Hepatocyte (in vitro differentiated cells): ENCODE results near the gene EIF3A. TPM values are rescaled to one million over a fixed set of nuclear protein-coding genes. Genes with fewer than 3 reads are reported as not detected.

Experiments used
- DNase-seq: peaks from one replicate; pipeline ENCODE4 v3.0.0-alpha.2; 2016; ENCODE audit warnings: low spot score
- H2AFZ ChIP-seq: fragments of 200-600 bp; sonication (generic); 2 replicates; pipeline ENCODE4 v1.6.0; 2016; ENCODE audit warnings: antibody characterized with exemption, mild to moderate bottlenecking
- H3K27ac ChIP-seq: fragments of 200-600 bp; sonication (generic); 2 replicates; pipeline ENCODE4 v1.5.1; 2016; ENCODE audit warnings: mild to moderate bottlenecking
- H3K27me3 ChIP-seq: fragments of 200-600 bp; sonication (generic); 2 replicates; pipeline ENCODE4 v1.6.1; 2016
- H3K36me3 ChIP-seq: fragments of 200-600 bp; sonication (generic); replicated peaks from 2 replicates; pipeline ENCODE4 v1.5.1; 2016; ENCODE audit warnings: low read depth; ENCODE audit not compliant: insufficient read depth
- H3K4me1 ChIP-seq: fragments of 200-600 bp; sonication (generic); 2 replicates; pipeline ENCODE4 v1.5.1; 2016; ENCODE audit warnings: mild to moderate bottlenecking, moderate library complexity; ENCODE audit not compliant: insufficient read depth
- H3K4me2 ChIP-seq: fragments of 200-600 bp; sonication (generic); 2 replicates; pipeline ENCODE4 v1.6.0; 2016
- H3K4me3 ChIP-seq: fragments of 200-600 bp; sonication (generic); 2 replicates; pipeline ENCODE4 v1.5.1; 2016; ENCODE audit warnings: mild to moderate bottlenecking
- H3K79me2 ChIP-seq: fragments of 200-600 bp; sonication (generic); 2 replicates; pipeline ENCODE4 v1.6.0; 2017; ENCODE audit warnings: mild to moderate bottlenecking
- H3K9me2 ChIP-seq: fragments of 200-600 bp; sonication (generic); replicated peaks from 2 replicates; pipeline ENCODE4 v1.6.0; 2017; ENCODE audit warnings: mild to moderate bottlenecking; ENCODE audit not compliant: insufficient read depth
- H3K9me3 ChIP-seq: fragments of 200-600 bp; sonication (generic); 2 replicates; pipeline ENCODE4 v1.5.1; 2016; ENCODE audit warnings: low read depth, mild to moderate bottlenecking
- H4K20me1 ChIP-seq: fragments of 200-600 bp; sonication (generic); 2 replicates; pipeline ENCODE4 v1.6.0; 2016; ENCODE audit warnings: mild to moderate bottlenecking; ENCODE audit not compliant: insufficient read depth, poor library complexity, severe bottlenecking
- EZH2 ChIP-seq: fragments of 200-600 bp; sonication (generic); IDR thresholded peaks from 2 replicates; pipeline ENCODE4 v1.6.1; 2016; ENCODE audit warnings: antibody characterized with exemption, mild to moderate bottlenecking, borderline replicate concordance
- EZH2phosphoT487 ChIP-seq: fragments of 200-600 bp; sonication (generic); IDR thresholded peaks from one replicate; pipeline ENCODE4 v1.6.1; 2018; ENCODE audit warnings: antibody characterized with exemption, mild to moderate bottlenecking, low read depth, moderate library complexity; ENCODE audit not compliant: unreplicated experiment, severe bottlenecking
- WGBS: methylation state at CpG from one replicate; pipeline ENCODE4 v1.1.6; 2016; ENCODE audit warnings: low lambda C conversion rate; ENCODE audit errors: missing lambda C conversion rate; 5-methylcytosine and 5-hydroxymethylcytosine counted together
- polyA plus RNA-seq: library from polyadenylated mRNA; unstranded; fragments of >200 nt; fragmentation: Nextera tagmentation; extraction: Ambion mirVana; gene quantifications from 2 replicates; pipeline ENCODE4 v1.2.1, GENCODE V29; 2016
- total RNA-seq: library from RNA; depleted of rRNA; stranded (reverse); fragments of >200 nt; gene quantifications from 2 replicates; pipeline ENCODE4 v1.2.3, GENCODE V29; 2014
- TF ChIP-seq, protein P1 (sequence below): fragments of 200-600 bp; sonication (generic); IDR thresholded peaks from 2 replicates; pipeline ENCODE4 v1.5.1; 2016; ENCODE audit warnings: antibody characterized with exemption, mild to moderate bottlenecking; ENCODE audit not compliant: poor library complexity

Gene EIF3A
- total and polyA plus RNA-seq, 2 experiments from 2014 or later = 56.6 to 93.7 TPM

DNA sequence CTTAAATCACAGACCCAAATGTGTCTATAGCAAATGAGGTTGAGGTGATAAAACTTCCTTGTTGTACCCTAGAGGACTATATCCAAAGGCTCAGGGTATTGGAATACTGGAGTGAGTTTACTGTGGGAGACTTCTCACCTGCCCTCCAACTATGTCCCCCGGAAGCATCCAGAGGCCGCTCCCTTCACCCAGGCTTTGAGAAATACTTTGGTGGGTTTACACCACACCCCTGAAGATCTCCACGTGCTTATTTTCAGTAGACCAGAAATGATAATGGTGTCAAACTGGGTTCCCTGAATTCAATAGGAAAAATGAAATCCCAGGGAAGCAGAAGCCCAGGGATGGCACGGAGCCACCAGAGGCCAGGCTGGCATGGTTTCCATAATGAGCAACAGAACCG, 82.4 kb downstream of the EIF3A start:
- no peak overlapping the region for H3K27ac ChIP-seq
- no peak for DNase-seq
- H3K79me2 ChIP-seq = no peaks in the 10 kb centered on the region
- H3K4me1 ChIP-seq = peaks cover 3% of the 10 kb centered on the region
- H3K27me3 ChIP-seq = no peaks in the 10 kb centered on the region
- H3K4me2 ChIP-seq = no peak overlapping the region
- TF ChIP-seq, protein P1, sequence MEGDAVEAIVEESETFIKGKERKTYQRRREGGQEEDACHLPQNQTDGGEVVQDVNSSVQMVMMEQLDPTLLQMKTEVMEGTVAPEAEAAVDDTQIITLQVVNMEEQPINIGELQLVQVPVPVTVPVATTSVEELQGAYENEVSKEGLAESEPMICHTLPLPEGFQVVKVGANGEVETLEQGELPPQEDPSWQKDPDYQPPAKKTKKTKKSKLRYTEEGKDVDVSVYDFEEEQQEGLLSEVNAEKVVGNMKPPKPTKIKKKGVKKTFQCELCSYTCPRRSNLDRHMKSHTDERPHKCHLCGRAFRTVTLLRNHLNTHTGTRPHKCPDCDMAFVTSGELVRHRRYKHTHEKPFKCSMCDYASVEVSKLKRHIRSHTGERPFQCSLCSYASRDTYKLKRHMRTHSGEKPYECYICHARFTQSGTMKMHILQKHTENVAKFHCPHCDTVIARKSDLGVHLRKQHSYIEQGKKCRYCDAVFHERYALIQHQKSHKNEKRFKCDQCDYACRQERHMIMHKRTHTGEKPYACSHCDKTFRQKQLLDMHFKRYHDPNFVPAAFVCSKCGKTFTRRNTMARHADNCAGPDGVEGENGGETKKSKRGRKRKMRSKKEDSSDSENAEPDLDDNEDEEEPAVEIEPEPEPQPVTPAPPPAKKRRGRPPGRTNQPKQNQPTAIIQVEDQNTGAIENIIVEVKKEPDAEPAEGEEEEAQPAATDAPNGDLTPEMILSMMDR = no peak
- TF ChIP-seq EZH2 = no peak
- no peak for TF ChIP-seq EZH2phosphoT487
- no peak overlapping the region for H2AFZ ChIP-seq
- WGBS = 95% methylated on average over 5 of the region's 5 CpGs
- no peaks in the 10 kb centered on the region for H3K36me3 ChIP-seq
- no peaks in the 10 kb centered on the region for H3K9me2 ChIP-seq
- H4K20me1 ChIP-seq = no peaks in the 10 kb centered on the region
- no peak overlapping the region for H3K4me3 ChIP-seq
- H3K9me3 ChIP-seq = no peaks in the 10 kb centered on the region

DNA sequence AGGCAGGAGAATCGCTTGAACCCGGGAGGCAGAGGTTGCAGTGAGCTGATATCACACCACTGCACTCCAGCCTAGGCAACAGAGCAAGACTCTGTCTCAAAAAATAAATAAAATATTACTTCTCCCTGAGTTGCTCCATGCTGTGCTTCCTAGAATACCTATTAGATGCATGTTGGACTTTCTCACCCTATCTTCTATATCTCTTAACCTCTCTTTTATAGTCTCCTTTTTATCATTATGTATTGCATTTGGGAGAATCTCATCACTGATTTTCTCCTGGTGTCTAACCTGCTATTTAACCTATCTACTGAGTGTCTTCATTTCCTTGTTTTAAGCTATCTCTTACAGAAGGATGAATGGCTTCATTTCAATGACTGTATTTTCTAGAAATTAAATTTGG, 83.2 kb downstream of the EIF3A start:
- H3K27ac ChIP-seq = no peak overlapping the region
- WGBS = 97% methylated on average over 2 of the region's 2 CpGs
- no peaks in the 10 kb centered on the region for H3K79me2 ChIP-seq
- no peak overlapping the region for H2AFZ ChIP-seq
- TF ChIP-seq EZH2 (no peak), EZH2phosphoT487 (no peak)
- TF ChIP-seq, protein P1 = no peak
- no peaks in the 10 kb centered on the region for H3K36me3 ChIP-seq
- no peak for DNase-seq
- H3K9me2 ChIP-seq = no peaks in the 10 kb centered on the region
- no peak overlapping the region for H3K4me3 ChIP-seq
- peaks cover under 1% of the 10 kb centered on the region for H3K27me3 ChIP-seq
- H3K4me2 ChIP-seq = no peak overlapping the region
- H4K20me1 ChIP-seq = no peaks in the 10 kb centered on the region
- no peaks in the 10 kb centered on the region for H3K9me3 ChIP-seq
- H3K4me1 ChIP-seq = peaks cover 3% of the 10 kb centered on the region

DNA sequence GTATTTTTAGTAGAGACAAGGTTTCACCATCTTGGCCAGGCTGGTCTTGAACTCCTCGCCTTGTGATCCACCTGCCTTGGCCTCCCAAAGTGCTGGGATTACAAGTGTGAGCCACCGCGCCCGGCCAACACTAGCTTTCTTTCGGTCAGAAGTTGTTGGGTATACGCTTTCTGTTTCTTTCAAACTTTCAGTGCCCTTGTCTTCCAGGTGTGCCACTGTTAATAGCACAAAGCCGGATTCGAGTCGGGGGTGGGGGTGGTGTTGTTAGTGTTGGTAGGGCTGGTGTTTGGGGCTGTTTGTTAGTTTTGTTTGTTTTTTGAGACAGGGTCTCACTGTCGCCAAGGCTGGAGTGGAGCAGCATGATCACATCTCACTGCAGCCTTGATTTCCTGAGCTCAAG, 84.9 kb downstream of the EIF3A start:
- no peak overlapping the region for H3K4me2 ChIP-seq
- TF ChIP-seq, protein P1 = no peak
- TF ChIP-seq EZH2phosphoT487 = no peak
- no peak for TF ChIP-seq EZH2
- no peak overlapping the region for H3K4me3 ChIP-seq
- H3K27ac ChIP-seq = no peak overlapping the region
- DNase-seq = no peak
- no peaks in the 10 kb centered on the region for H3K9me3 ChIP-seq
- H3K4me1 ChIP-seq = peaks cover 2% of the 10 kb centered on the region
- no peak overlapping the region for H2AFZ ChIP-seq
- WGBS = 89% methylated on average over 10 of the region's 10 CpGs
- no peaks in the 10 kb centered on the region for H3K9me2 ChIP-seq
- no peaks in the 10 kb centered on the region for H3K79me2 ChIP-seq
- H3K27me3 ChIP-seq = peaks cover 4% of the 10 kb centered on the region
- H4K20me1 ChIP-seq = no peaks in the 10 kb centered on the region
- H3K36me3 ChIP-seq = no peaks in the 10 kb centered on the region

DNA sequence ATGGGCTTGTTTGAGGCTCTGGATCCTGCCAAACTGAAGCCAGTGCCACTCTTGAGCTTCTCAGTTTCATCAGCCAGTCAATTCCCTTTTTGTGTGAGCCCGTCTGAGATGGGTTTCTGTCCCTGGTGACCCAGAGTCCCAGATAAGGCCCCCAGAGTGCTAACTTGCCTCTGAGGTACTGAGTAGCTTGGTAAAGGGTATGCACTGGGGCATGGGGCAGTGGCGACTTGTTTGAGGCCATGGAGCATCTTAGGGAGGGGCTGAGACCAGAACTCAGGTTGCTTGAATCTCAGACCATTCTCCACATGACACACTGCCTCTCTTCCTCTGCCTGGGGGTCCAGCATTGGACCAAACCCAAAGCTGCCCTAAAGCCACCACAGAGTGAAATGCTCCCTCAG, 86.3 kb downstream of the EIF3A start:
- Histone ChIP-seq H2AFZ (no peak overlapping the region), H3K9me2 (no peaks in the 10 kb centered on the region), H3K36me3 (no peaks in the 10 kb centered on the region), H3K79me2 (no peaks in the 10 kb centered on the region), H3K27me3 (peaks cover 4% of the 10 kb centered on the region), H3K9me3 (no peaks in the 10 kb centered on the region), H3K27ac (no peak overlapping the region), H3K4me2 (no peak overlapping the region), H3K4me3 (no peak overlapping the region), H4K20me1 (no peaks in the 10 kb centered on the region), H3K4me1 (no peaks in the 10 kb centered on the region)
- no peak for TF ChIP-seq EZH2
- TF ChIP-seq EZH2phosphoT487 = no peak
- TF ChIP-seq, protein P1 = no peak
- 83% methylated on average over 2 of the region's 2 CpGs for WGBS
- no peak for DNase-seq
